H1 (cell line): Measurements from ENCODE around the gene ANAPC5. TPM values are rescaled to one million over a fixed set of nuclear protein-coding genes. Genes with fewer than 3 reads are reported as not detected.

Experiments used
- CBX5 ChIP-seq: fragments of 300-800, 300-1000 bp; sonication (generic); IDR thresholded peaks from 2 replicates; pipeline ENCODE4 v1.7.1; 2016; ENCODE audit warnings: antibody characterized with exemption, low read length, low read depth
- E2F6 ChIP-seq: IDR thresholded peaks from 2 replicates; pipeline ENCODE4 v1.6.1; 2012; ENCODE audit warnings: inconsistent platforms
- HDAC2 ChIP-seq, 2 experiments: fragments of 300-600 bp in 1 of 2; sonication (generic) in 1 of 2; IDR thresholded peaks; 2 replicates each; pipeline ENCODE4 v1.6.1; 2011 to 2012; ENCODE audit warnings: low read depth in 2 of 2, low read length in 2 of 2, mild to moderate bottlenecking in 2 of 2, moderate library complexity in 2 of 2, borderline replicate concordance in 1 of 2, inconsistent platforms in 1 of 2
- HDAC6 ChIP-seq: IDR thresholded peaks from one replicate; pipeline ENCODE4 v1.7.1; 2012; ENCODE audit warnings: low read depth, mild to moderate bottlenecking, inconsistent platforms, low read length, moderate library complexity
- KDM1A ChIP-seq: fragments of 200-600, 300-600 bp; sonication (generic); IDR thresholded peaks from 2 replicates; pipeline ENCODE4 v1.7.1; 2016; ENCODE audit warnings: mild to moderate bottlenecking, low read length, borderline replicate concordance
- KDM4A ChIP-seq: IDR thresholded peaks from one replicate; pipeline ENCODE4 v1.7.1; 2012; ENCODE audit warnings: low read depth, mild to moderate bottlenecking, moderate library complexity, low read length, inconsistent platforms; ENCODE audit not compliant: severe bottlenecking
- NANOG ChIP-seq: IDR thresholded peaks from 2 replicates; pipeline ENCODE4 v1.6.1; 2011; ENCODE audit warnings: low read length, low read depth, mild to moderate bottlenecking, inconsistent platforms; ENCODE audit not compliant: insufficient read depth, poor library complexity, severe bottlenecking
- POU5F1 ChIP-seq: IDR thresholded peaks from 2 replicates; pipeline ENCODE4 v1.6.1; 2011; ENCODE audit warnings: low read depth, mild to moderate bottlenecking, low read length, moderate library complexity
- SIX5 ChIP-seq: IDR thresholded peaks from 2 replicates; pipeline ENCODE4 v1.6.1; 2011; ENCODE audit warnings: mild to moderate bottlenecking, low read depth, low read length
- USF2 ChIP-seq: IDR thresholded peaks from 2 replicates; pipeline ENCODE4 v1.6.1; 2011; ENCODE audit warnings: low read length, improper control_type of control experiment
- polyA plus RNA-seq, 7 experiments: library from polyadenylated mRNA; depleted of rRNA in 3 of 7; stranded (reverse) in 5 of 7; unstranded in 2 of 7; fragments of >200 nt in 5 of 7; fragments of 200-250 nt in 2 of 7; gene quantifications; 1 replicate in 5 of 7; 2 replicates in 1 of 7; 4 replicates in 1 of 7; pipeline versions ENCODE4 v1.2.1 to v1.2.3, GENCODE V29; 2011 to 2013; ENCODE audit warnings: missing spikeins in 2 of 7, mixed read lengths in 2 of 7
- total RNA-seq: library from RNA; stranded (reverse); fragmentation: NEBNext Ultra II Directional; extraction: Animal tissue kit (Norgen Biotek cat#: 25700); gene quantifications from 2 replicates; pipeline ENCODE4 v1.2.1, GENCODE V29; 2021

Gene ANAPC5
- total and polyA plus RNA-seq, 2 of the 8 experiments (the other 6 are each of a cell fraction or from before 2014, with no cell fraction given), result 103 to 127 TPM

- TF ChIP-seq HDAC2 (IDR thresholded peaks at IDR 0.05; ENCODE audit: borderline replicate concordance in 1 of 2, low read depth in 2 of 2, low read length in 2 of 2) (no peak), USF2 (no peak), E2F6 (no peak), POU5F1 (no peak), HDAC6 (no peak), KDM1A (no peak), NANOG (no peak), SIX5 (no peak), KDM4A (no peak), CBX5 (no peak)
These were observed 62.2 kb downstream of the ANAPC5 start (continued) for GRCh38 chr12:121289962-121290361.
